HG03103 (cell line): ENCODE measurements around the gene CASP7.
A peak's percentile ranks its signal among the peaks of the same experiment; 100 is the strongest.
"Not testable (repeated sequence)": the region's sequence is repeated elsewhere in the genome, so short reads cannot be mapped to it uniquely, and the experiment has no call there.

Source experiments
- ATAC-seq: cut with Tn5 transposase; IDR thresholded peaks from one replicate; pipeline ENCODE4 v1.9.1; 2021; ENCODE audit warnings: low read depth; ENCODE audit not compliant: unreplicated experiment

The CASP7 gene

GRCh38 chr10:113679463-113680189 is at the start of gene CASP7:
TSS of gene CASP7 (plus strand) at chr10:113679912. CDS start at chr10:113697494, 17,582 bp downstream.
- ATAC-seq: peak; percentile 64

GRCh38 chr10:113630929-113631533 is 48.7 kb upstream of the CASP7 start:
- ATAC-seq: no peak

- ATAC-seq: no peak
Observed at GRCh38 chr10:113631684-113632367, 47.9 kb upstream of the CASP7 start.

- no peak for ATAC-seq
Observed at GRCh38 chr10:113639966-113640365, 39.7 kb upstream of the CASP7 start.

GRCh38 chr10:113641702-113642101 is 38.0 kb upstream of the CASP7 start:
- ATAC-seq: no peak

GRCh38 chr10:113643183-113643582 is 36.5 kb upstream of the CASP7 start:
- no peak for ATAC-seq

GRCh38 chr10:113644185-113645120 is 35.3 kb upstream of the CASP7 start:
- no peak for ATAC-seq

- ATAC-seq: no peak
Observed at GRCh38 chr10:113646336-113647201, 33.1 kb upstream of the CASP7 start.

- no peak for ATAC-seq
Observed at GRCh38 chr10:113647812-113648211, 31.9 kb upstream of the CASP7 start.

GRCh38 chr10:113648478-113648877 is 31.2 kb upstream of the CASP7 start:
- ATAC-seq: no peak

- no peak for ATAC-seq
Observed at GRCh38 chr10:113650172-113650571, 29.5 kb upstream of the CASP7 start.

GRCh38 chr10:113651021-113651420 is 28.7 kb upstream of the CASP7 start:
- ATAC-seq: no peak

GRCh38 chr10:113651898-113652297 is 27.8 kb upstream of the CASP7 start:
- ATAC-seq: no peak

GRCh38 chr10:113652456-113652855 is 27.3 kb upstream of the CASP7 start:
- not testable (repeated sequence) for ATAC-seq

GRCh38 chr10:113656896-113657295 is 22.8 kb upstream of the CASP7 start:
- no peak for ATAC-seq

- ATAC-seq: no peak
Observed at GRCh38 chr10:113657544-113657943, 22.2 kb upstream of the CASP7 start.

GRCh38 chr10:113661332-113661731 is 18.4 kb upstream of the CASP7 start:
- no peak for ATAC-seq

- no peak for ATAC-seq
Observed at GRCh38 chr10:113663142-113663541, 16.6 kb upstream of the CASP7 start.

- no peak for ATAC-seq
Observed at GRCh38 chr10:113663908-113664307, 15.8 kb upstream of the CASP7 start, which contains the start of gene NRAP. TSS of gene NRAP (minus strand) at chr10:113664041. CDS start at chr10:113663882, 159 bp downstream.

GRCh38 chr10:113665352-113665751 is 14.4 kb upstream of the CASP7 start:
- ATAC-seq: no peak
